ENCODE measurements around the gene GMPPA.

GRCh38 chr2:219523031-219523671 lies 24.5 kb downstream of the GMPPA start:
- peak; percentile 22 for TF ChIP-seq CTCF (IDR thresholded peaks at IDR 0.05; ENCODE audit: low read depth, low read length)
- no peak for TF ChIP-seq POLR2A (IDR thresholded peaks at IDR 0.05; ENCODE audit: extremely low read depth, insufficient read length)
